GM12864 (cell line): ENCODE data around the gene NTN1.

ENCODE experiments used
- DNase-seq: peaks from one replicate; pipeline ENCODE4 v3.0.0-alpha.2; 2011; ENCODE audit warnings: low read depth
- H3K4me3 ChIP-seq: 2 replicates; pipeline ENCODE4 v1.5.1; 2011; ENCODE audit warnings: mild to moderate bottlenecking, low read depth, low read length, control low read depth
- CTCF ChIP-seq: IDR thresholded peaks from 2 replicates; pipeline ENCODE4 v1.5.1; 2011; ENCODE audit warnings: low read depth, mild to moderate bottlenecking, moderate library complexity, low read length, control low read depth, inconsistent platforms; ENCODE audit errors: missing control alignments

Gene NTN1

GRCh38 chr17:9110501-9110900 lies 89.2 kb downstream of the NTN1 start:
- no peak overlapping the region for H3K4me3 ChIP-seq
- no peak for TF ChIP-seq CTCF
- DNase-seq: no peak

- H3K4me3 ChIP-seq: no peak overlapping the region; the same call in 1 of the 2 replicates
- TF ChIP-seq CTCF: no peak
- no peak for DNase-seq
These were observed 94.2 kb downstream of the NTN1 start for GRCh38 chr17:9115214-9116191.

- no peak for TF ChIP-seq CTCF
- no peak for DNase-seq
- H3K4me3 ChIP-seq: no peak overlapping the region
These were observed 95.1 kb downstream of the NTN1 start for GRCh38 chr17:9116311-9116835.

GRCh38 chr17:9116861-9117568 lies 95.7 kb downstream of the NTN1 start:
- DNase-seq: no peak
- no peak for TF ChIP-seq CTCF
- no peak overlapping the region for H3K4me3 ChIP-seq

- no peak overlapping the region for H3K4me3 ChIP-seq
- TF ChIP-seq CTCF: peak; percentile 49
- DNase-seq: no peak
These were observed 99.2 kb downstream of the NTN1 start for GRCh38 chr17:9120471-9120870.

GRCh38 chr17:9121186-9121820 lies 100.0 kb downstream of the NTN1 start:
- H3K4me3 ChIP-seq: no peak overlapping the region
- no peak for DNase-seq
- no peak for TF ChIP-seq CTCF
